ENCODE results near the gene DUSP16. TPM values are rescaled to one million over a fixed set of nuclear protein-coding genes. Genes with fewer than 3 reads are reported as not detected.

Gene DUSP16
- total RNA-seq, 1 donor from 2014 or later: 26.1 TPM

- Mint-ChIP-seq H3K9me3 (no peaks in the 10 kb centered on the region), H3K4me3 (no peak overlapping the region), H3K4me1 (peaks cover 12% of the 10 kb centered on the region), H3K27ac (no peak overlapping the region), H3K27me3 (ENCODE audit: insufficient read depth, low read depth) (no peaks in the 10 kb centered on the region), H3K36me3 (no peaks in the 10 kb centered on the region)
- peaks cover 16% of the 10 kb centered on the region for H4K20me1 ChIP-seq (ENCODE audit: low read depth)
- H3K4me1 ChIP-seq: peaks cover 7% of the 10 kb centered on the region
- no peak overlapping the region for H3K4me3 ChIP-seq
- no peak for TF ChIP-seq CTCF (IDR thresholded peaks at IDR 0.05)
- TF ChIP-seq EZH2 (IDR thresholded peaks at IDR 0.05): no peak
- TF ChIP-seq EZH2phosphoT487 (IDR thresholded peaks at IDR 0.05): no peak
- H3K79me2 ChIP-seq (ENCODE audit: low read depth): peaks cover 42% of the 10 kb centered on the region
- H3K36me3 ChIP-seq: no peaks in the 10 kb centered on the region
- no peaks in the 10 kb centered on the region for H3K27me3 ChIP-seq
- no peak for DNase-seq (ENCODE audit: low spot score)
- H2AFZ ChIP-seq (replicated peaks): no peak overlapping the region
- no peak overlapping the region for H3K9ac ChIP-seq
- H3K9me3 ChIP-seq (ENCODE audit: low read depth): no peaks in the 10 kb centered on the region
- H3K4me2 ChIP-seq: no peak overlapping the region
- no peak overlapping the region for H3K27ac ChIP-seq
- peaks cover 3% of the 10 kb centered on the region for H3F3A ChIP-seq (ENCODE audit: low read depth)
These were observed 27.7 kb downstream of the DUSP16 start for GRCh38 chr12:12534975-12535374.

DNA sequence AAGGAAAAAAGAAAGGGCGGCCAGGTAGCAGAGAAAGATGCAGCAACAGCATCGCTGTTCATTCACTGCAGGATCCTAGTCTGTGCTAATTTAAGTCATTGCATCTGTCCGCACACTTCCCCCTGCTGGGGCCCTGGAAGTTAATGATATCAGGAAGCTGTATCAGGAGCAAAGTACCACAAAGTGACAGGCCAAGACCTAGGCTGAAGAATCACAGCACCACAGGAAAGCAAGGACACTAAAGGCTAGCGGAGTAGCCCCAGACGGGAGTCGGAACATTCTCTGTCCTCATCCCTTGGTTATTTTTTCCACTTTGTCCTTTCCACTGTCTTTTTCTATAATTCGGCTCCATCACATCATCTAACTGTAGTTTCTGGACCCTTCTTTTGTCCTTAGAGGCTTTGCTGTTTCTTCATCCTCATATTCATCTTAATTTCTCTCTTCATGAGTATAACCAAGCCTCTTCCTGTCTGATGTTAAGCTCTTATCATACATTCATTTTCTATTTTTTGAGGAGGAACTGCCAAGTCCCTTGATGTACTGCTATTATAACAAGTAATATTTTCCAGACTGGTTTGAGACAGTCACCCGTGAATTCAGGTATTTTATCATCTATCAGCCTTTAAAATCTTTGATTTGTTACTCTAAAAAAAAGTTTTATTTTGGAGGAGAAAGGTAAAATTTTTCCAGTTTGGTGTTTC, 28.3 kb downstream of the DUSP16 start:
- no peak overlapping the region for H3K27ac ChIP-seq
- Mint-ChIP-seq H3K27ac (no peak overlapping the region), H3K36me3 (no peaks in the 10 kb centered on the region), H3K4me3 (no peak overlapping the region), H3K9me3 (no peaks in the 10 kb centered on the region), H3K4me1 (peaks cover 12% of the 10 kb centered on the region), H3K27me3 (ENCODE audit: insufficient read depth, low read depth) (no peaks in the 10 kb centered on the region)
- no peaks in the 10 kb centered on the region for H3K36me3 ChIP-seq
- peak; percentile 29 for DNase-seq (ENCODE audit: low spot score)
- no peak overlapping the region for H3K4me3 ChIP-seq
- H3K4me1 ChIP-seq: peaks cover 7% of the 10 kb centered on the region
- peaks cover 16% of the 10 kb centered on the region for H4K20me1 ChIP-seq (ENCODE audit: low read depth)
- H3K27me3 ChIP-seq: no peaks in the 10 kb centered on the region
- no peak overlapping the region for H2AFZ ChIP-seq (replicated peaks)
- H3K9ac ChIP-seq: no peak overlapping the region
- H3K79me2 ChIP-seq (ENCODE audit: low read depth): peaks cover 42% of the 10 kb centered on the region
- H3K9me3 ChIP-seq (ENCODE audit: low read depth): no peaks in the 10 kb centered on the region
- peaks cover 3% of the 10 kb centered on the region for H3F3A ChIP-seq (ENCODE audit: low read depth)
- no peak overlapping the region for H3K4me2 ChIP-seq
- no peak for TF ChIP-seq EZH2 (IDR thresholded peaks at IDR 0.05)
- TF ChIP-seq EZH2phosphoT487 (IDR thresholded peaks at IDR 0.05): no peak
- TF ChIP-seq CTCF (IDR thresholded peaks at IDR 0.05): no peak

GRCh38 chr12:12533238-12533829, 29.3 kb downstream of the DUSP16 start:
- Histone ChIP-seq H3K4me1 (peaks cover 7% of the 10 kb centered on the region), H3K36me3 (no peaks in the 10 kb centered on the region), H3K79me2 (ENCODE audit: low read depth) (peaks cover 39% of the 10 kb centered on the region), H3K4me3 (no peak overlapping the region), H3K27me3 (no peaks in the 10 kb centered on the region), H3K9me3 (ENCODE audit: low read depth) (no peaks in the 10 kb centered on the region), H2AFZ (replicated peaks) (no peak overlapping the region), H3K9ac (no peak overlapping the region), H3K27ac (no peak overlapping the region), H3K4me2 (no peak overlapping the region), H4K20me1 (ENCODE audit: low read depth) (peaks cover 16% of the 10 kb centered on the region), H3F3A (ENCODE audit: low read depth) (peaks cover 3% of the 10 kb centered on the region)
- DNase-seq (ENCODE audit: low spot score): no peak
- H3K36me3 Mint-ChIP-seq: no peaks in the 10 kb centered on the region
- no peak overlapping the region for H3K4me3 Mint-ChIP-seq
- H3K4me1 Mint-ChIP-seq: peaks cover 12% of the 10 kb centered on the region
- no peaks in the 10 kb centered on the region for H3K27me3 Mint-ChIP-seq (ENCODE audit: insufficient read depth, low read depth)
- TF ChIP-seq CTCF (IDR thresholded peaks at IDR 0.05) (no peak), EZH2 (IDR thresholded peaks at IDR 0.05) (no peak), EZH2phosphoT487 (IDR thresholded peaks at IDR 0.05) (no peak)
- H3K9me3 Mint-ChIP-seq: no peaks in the 10 kb centered on the region
- H3K27ac Mint-ChIP-seq: no peak overlapping the region

Data from neural progenitor cell (in vitro differentiated cells).